Lower lobe of right lung (tissue), 2 donors: Measurements from ENCODE around the gene TTC34. TPM values are rescaled to one million over a fixed set of nuclear protein-coding genes. Genes with fewer than 3 reads are reported as not detected.
A peak's percentile ranks its signal among the peaks of the same experiment; 100 is the strongest.

Source experiments
- ATAC-seq, 2 donors: fragments of 200-7000 bp; cut with Tn5 transposase; one replicate each; pipeline ENCODE4 v1.9.1; 2020 to 2022; ENCODE audit warnings: mild to moderate bottlenecking in 2 of 2, moderate library complexity in 2 of 2
- DNase-seq: peaks from one replicate; pipeline ENCODE4 v3.0.0-alpha.2; 2020
- H3K27ac ChIP-seq: fragments of 200-600 bp; one replicate; pipeline ENCODE4 v1.8.0; 2022
- H3K27me3 ChIP-seq: fragments of 200-600 bp; one replicate; pipeline ENCODE4 v1.8.0; 2022; ENCODE audit warnings: low read depth
- H3K36me3 ChIP-seq: fragments of 200-600 bp; one replicate; pipeline ENCODE4 v1.8.0; 2022; ENCODE audit warnings: mild to moderate bottlenecking
- H3K4me1 ChIP-seq: fragments of 200-600 bp; one replicate; pipeline ENCODE4 v1.8.0; 2022
- H3K4me3 ChIP-seq: fragments of 200-600 bp; one replicate; pipeline ENCODE4 v1.8.0; 2022; ENCODE audit warnings: mild to moderate bottlenecking
- H3K9me3 ChIP-seq: fragments of 200-600 bp; one replicate; pipeline ENCODE4 v1.8.0; 2022
- intact Hi-C: fragments of 100-400 bp; cut with DNase I; formaldehyde crosslinking; loops from one replicate; pipeline ENCODE4 v1.11.0; 2022
- total RNA-seq: library from RNA; stranded (reverse); fragmentation: NEBNext Ultra II Directional; extraction: Animal tissue kit (Norgen Biotek cat#: 25700); gene quantifications from one replicate; pipeline ENCODE4 v1.2.1, GENCODE V29; 2021
- TF ChIP-seq, protein P1 (sequence below): fragments of 200-600 bp; IDR thresholded peaks from one replicate; pipeline ENCODE4 v1.8.0; 2022; ENCODE audit warnings: antibody characterized with exemption, mild to moderate bottlenecking
- donor health status: DM: no; HTN: yes; CAD: no; lungs with severe emphysema.

The TTC34 gene
- total RNA-seq, 1 donor from 2014 or later: 2.6 TPM

DNA sequence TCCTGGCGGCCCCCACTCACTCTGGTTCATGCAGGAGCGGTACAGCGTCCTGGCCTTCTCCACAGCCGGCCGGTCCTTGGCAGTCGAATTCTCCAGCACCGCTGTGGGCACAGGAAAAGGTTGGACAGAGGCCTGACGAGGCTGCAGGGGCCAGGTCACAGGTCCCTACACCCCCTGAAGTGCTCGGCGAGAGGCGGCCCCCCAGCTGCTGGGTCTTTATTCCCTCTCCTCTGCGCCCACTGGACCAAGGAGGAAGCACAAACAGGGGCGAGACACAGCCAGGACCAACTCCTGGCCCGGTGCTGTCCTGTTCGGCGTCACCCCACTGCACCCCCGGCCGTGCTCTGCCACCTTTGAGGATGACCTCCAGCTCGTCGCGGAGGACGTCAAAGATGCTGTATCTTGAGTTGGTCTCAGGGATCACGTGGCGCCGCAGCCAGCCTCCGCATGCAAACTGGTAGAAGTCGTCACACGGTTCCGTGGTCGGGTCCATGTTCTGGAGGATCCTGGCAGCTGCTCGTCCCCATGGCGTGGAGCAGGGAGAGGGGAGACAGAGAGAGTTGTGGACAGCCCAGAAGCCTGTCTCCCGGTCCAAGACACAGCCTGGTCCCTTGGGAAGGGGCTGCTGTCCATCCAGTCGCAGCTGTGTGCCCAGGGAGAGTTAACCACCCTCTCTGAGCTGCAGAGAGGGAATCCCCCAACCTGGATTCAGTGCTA, 192.0 kb downstream of the TTC34 start:
- DNase-seq (peak; percentile 43), ATAC-seq (no peak)
- Histone ChIP-seq H3K9me3 (peaks cover 9% of the 10 kb centered on the region), H3K4me3 (no peak overlapping the region), H3K27ac (no peak overlapping the region), H3K4me1 (peaks cover 6% of the 10 kb centered on the region), H3K36me3 (no peaks in the 10 kb centered on the region), H3K27me3 (peaks cover 21% of the 10 kb centered on the region)
- intact Hi-C loops: no loop called here
- TF ChIP-seq, protein P1, sequence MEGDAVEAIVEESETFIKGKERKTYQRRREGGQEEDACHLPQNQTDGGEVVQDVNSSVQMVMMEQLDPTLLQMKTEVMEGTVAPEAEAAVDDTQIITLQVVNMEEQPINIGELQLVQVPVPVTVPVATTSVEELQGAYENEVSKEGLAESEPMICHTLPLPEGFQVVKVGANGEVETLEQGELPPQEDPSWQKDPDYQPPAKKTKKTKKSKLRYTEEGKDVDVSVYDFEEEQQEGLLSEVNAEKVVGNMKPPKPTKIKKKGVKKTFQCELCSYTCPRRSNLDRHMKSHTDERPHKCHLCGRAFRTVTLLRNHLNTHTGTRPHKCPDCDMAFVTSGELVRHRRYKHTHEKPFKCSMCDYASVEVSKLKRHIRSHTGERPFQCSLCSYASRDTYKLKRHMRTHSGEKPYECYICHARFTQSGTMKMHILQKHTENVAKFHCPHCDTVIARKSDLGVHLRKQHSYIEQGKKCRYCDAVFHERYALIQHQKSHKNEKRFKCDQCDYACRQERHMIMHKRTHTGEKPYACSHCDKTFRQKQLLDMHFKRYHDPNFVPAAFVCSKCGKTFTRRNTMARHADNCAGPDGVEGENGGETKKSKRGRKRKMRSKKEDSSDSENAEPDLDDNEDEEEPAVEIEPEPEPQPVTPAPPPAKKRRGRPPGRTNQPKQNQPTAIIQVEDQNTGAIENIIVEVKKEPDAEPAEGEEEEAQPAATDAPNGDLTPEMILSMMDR: no peak

DNA sequence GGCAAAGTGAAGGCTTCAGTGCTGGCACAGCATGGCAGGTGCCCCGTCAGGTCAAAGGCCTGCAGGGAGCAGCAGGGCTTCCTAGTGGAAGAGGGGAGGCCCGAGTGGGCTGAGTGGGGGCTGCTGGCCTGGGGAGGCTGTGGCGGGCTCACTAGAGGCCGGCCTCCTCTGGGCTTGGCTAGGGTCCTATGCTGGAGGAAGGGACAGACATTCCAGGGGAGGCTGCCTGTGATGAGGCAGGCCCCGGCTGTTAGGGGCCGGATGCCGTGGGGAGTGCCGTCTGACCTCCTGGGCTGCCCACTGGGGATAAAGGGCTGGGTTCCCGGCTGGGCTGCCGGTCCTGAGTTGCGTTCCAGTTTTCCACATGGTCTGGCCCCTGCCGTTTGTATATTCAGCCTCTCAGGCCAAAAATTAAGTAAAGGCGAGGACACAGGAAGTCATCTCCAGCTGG, 193.8 kb downstream of the TTC34 start:
- TF ChIP-seq, protein P1: no peak
- ATAC-seq: no peak
- H3K27ac ChIP-seq: no peak overlapping the region
- intact Hi-C loops: no loop called here
- H3K4me3 ChIP-seq: no peak overlapping the region
- no peaks in the 10 kb centered on the region for H3K36me3 ChIP-seq
- peaks cover 28% of the 10 kb centered on the region for H3K27me3 ChIP-seq
- no peaks in the 10 kb centered on the region for H3K9me3 ChIP-seq
- DNase-seq: peak; percentile 43
- peaks cover 6% of the 10 kb centered on the region for H3K4me1 ChIP-seq

DNA sequence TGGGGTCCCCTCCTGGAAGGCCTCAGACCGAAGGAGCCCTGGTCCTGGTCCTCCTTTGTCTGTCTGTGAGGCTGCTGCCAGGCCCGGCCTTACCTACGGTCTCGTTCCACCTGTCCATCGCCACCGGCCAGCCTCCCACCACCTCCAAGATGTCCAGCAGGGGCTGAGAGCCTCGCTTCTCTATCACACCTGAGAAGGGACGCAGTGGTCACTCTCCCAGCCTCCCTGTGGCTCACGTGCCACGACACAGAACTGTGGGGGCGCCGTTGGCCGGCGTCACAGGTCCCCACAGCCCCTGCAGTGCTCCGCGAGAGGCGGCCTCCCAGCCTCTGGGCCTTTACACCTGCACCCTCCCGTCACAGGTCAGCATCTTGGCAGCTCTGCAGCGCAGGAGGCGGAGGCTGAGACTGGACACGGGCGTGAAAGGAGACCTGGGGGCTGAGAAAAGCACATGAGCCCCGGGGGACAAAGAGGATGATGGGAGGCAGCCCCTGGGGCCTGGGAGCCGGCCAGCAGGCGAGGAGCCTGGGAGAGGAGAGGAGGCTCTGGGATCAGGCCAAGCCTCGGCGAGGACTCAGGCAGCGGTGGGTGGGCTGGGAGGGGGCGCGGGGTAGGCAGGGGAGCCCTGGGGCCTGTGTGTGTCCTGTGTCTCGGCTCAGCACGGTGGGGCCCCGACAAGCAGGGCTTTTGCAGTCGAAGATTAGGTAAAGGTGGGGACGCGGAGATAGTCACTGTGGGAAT, 194.4 kb downstream of the TTC34 start:
- Histone ChIP-seq H3K9me3 (no peaks in the 10 kb centered on the region), H3K27me3 (peaks cover 27% of the 10 kb centered on the region), H3K36me3 (no peaks in the 10 kb centered on the region), H3K4me3 (no peak overlapping the region), H3K4me1 (peaks cover 6% of the 10 kb centered on the region), H3K27ac (no peak overlapping the region)
- no peak for ATAC-seq
- TF ChIP-seq, protein P1: no peak
- peak; percentile 39 for DNase-seq
- intact Hi-C loops: no loop called here

DNA sequence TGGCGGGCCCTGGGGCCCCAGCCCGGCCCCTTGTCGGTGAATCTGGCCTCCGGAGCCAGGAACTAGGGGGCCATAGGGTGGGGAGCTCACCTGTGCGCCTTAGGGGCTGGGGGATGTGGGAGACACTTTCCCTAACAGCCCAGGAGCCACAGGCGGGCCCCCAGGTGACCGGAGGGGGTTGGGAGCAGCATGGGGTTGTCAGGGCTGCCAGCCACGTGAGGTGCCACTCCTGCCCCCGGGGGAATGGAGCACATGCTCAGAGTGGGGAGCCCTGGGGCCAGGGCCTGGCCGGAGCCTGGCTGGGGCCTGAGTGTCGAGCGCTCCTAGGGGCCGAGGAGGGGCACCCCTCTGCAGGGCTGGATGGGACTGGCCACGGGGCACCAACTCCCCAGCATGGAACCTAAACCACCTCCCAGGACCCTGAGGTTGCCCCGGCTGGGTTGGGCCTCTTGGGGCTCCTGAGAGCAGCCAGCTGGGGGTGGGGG, 195.1 kb downstream of the TTC34 start:
- DNase-seq (peak; percentile 34), ATAC-seq (no peak)
- intact Hi-C loops: no loop called here
- H3K9me3 ChIP-seq: no peaks in the 10 kb centered on the region
- no peaks in the 10 kb centered on the region for H3K36me3 ChIP-seq
- peaks cover 24% of the 10 kb centered on the region for H3K27me3 ChIP-seq
- peaks cover 6% of the 10 kb centered on the region for H3K4me1 ChIP-seq
- H3K27ac ChIP-seq: no peak overlapping the region
- no peak overlapping the region for H3K4me3 ChIP-seq
- TF ChIP-seq, protein P1: no peak

DNA sequence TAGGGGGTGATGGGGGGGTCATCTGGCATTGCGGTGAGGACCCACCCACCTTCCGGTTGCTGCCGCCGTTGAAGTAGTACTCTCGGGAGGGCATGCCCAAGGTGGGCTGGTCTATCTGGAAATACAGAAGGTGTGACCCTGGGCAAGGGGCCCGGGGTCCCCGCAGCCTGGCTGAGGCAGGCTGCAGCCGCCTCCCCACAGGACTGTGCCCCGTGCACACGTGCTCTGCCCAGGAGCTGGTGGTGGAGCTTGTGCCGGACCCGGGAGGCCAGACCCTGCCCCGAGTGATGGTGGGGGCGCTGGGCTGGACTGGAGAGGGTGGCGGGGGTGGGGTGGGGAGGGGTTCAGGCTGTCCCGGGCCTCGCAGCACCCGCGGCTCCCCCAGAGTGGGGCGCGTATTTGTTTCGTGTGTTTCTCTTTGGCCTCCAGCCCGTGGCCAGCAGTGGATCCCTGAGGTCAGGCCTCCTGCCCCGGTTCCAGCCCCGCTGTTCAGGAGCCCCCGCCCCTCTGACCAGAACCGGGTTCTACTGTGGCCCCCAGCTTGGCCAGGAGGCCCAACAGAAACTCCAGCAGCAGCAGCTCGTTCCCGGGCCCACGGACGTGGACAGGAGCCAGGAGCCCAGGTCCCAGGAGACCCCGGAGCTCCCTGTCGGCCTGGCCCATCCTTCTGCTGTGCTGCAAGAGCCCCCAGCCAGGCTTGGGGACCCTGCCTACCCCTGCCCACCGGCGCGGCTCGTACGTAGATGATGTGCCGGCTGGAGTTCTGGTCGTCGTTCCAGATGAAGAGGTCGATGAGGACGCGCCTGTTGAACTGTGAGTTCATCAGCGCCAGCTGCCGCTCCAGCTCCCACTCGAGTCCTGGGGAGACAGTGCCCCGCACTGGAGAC, 195.7 kb downstream of the TTC34 start:
- TF ChIP-seq, protein P1: no peak
- H3K27me3 ChIP-seq: peaks cover 24% of the 10 kb centered on the region
- no peak overlapping the region for H3K27ac ChIP-seq
- no peaks in the 10 kb centered on the region for H3K9me3 ChIP-seq
- H3K4me3 ChIP-seq: no peak overlapping the region
- peaks cover 3% of the 10 kb centered on the region for H3K4me1 ChIP-seq
- DNase-seq: peak; percentile 41
- ATAC-seq: no peak
- intact Hi-C loops: no loop called here
- H3K36me3 ChIP-seq: no peaks in the 10 kb centered on the region
